NCI-H748 (cell line): Measurements from ENCODE around the gene C1orf21.

Experiments
- DNase-seq: peaks from one replicate; lab custom pipeline; 2025; ENCODE audit not compliant: unreplicated experiment; lab: John Stamatoyannopoulos, UW

C1orf21 gene

GRCh38 chr1:184408580-184408979 lies 21.8 kb downstream of the C1orf21 start:
- peak; percentile 61 for DNase-seq

- DNase-seq, result no peak
Observed at GRCh38 chr1:184409011-184409410, 22.2 kb downstream of the C1orf21 start.

GRCh38 chr1:184412472-184412871 lies 25.6 kb downstream of the C1orf21 start:
- DNase-seq, result no peak

- DNase-seq, result no peak
Observed at GRCh38 chr1:184416481-184416880, 29.7 kb downstream of the C1orf21 start.

- DNase-seq, result no peak
Observed at GRCh38 chr1:184416946-184417345, 30.1 kb downstream of the C1orf21 start.

- DNase-seq, result no peak
Observed at GRCh38 chr1:184417916-184418315, 31.1 kb downstream of the C1orf21 start.

- no peak for DNase-seq
Observed at GRCh38 chr1:184418652-184419349, 32.0 kb downstream of the C1orf21 start.

- DNase-seq, result no peak
Observed at GRCh38 chr1:184419350-184420161, 32.7 kb downstream of the C1orf21 start.

GRCh38 chr1:184422490-184423233 lies 35.8 kb downstream of the C1orf21 start:
- no peak for DNase-seq

- DNase-seq, result no peak
Observed at GRCh38 chr1:184423649-184424048, 36.8 kb downstream of the C1orf21 start.

GRCh38 chr1:184424157-184424556 lies 37.3 kb downstream of the C1orf21 start:
- no peak for DNase-seq

GRCh38 chr1:184424945-184425344 lies 38.1 kb downstream of the C1orf21 start:
- DNase-seq, result no peak

GRCh38 chr1:184425449-184426277 lies 38.8 kb downstream of the C1orf21 start:
- no peak for DNase-seq

GRCh38 chr1:184426278-184426674 lies 39.4 kb downstream of the C1orf21 start:
- DNase-seq, result no peak

- DNase-seq, result no peak
Observed at GRCh38 chr1:184427722-184428121, 40.9 kb downstream of the C1orf21 start.

GRCh38 chr1:184428604-184429003 lies 41.8 kb downstream of the C1orf21 start:
- DNase-seq, result no peak

GRCh38 chr1:184429335-184429734 lies 42.5 kb downstream of the C1orf21 start:
- DNase-seq, result no peak

GRCh38 chr1:184433956-184434502 lies 47.2 kb downstream of the C1orf21 start:
- DNase-seq, result peak; percentile 96

GRCh38 chr1:184437291-184437690 lies 50.5 kb downstream of the C1orf21 start:
- peak; percentile 17 for DNase-seq

- no peak for DNase-seq
Observed at GRCh38 chr1:184438363-184438762, 51.5 kb downstream of the C1orf21 start.

GRCh38 chr1:184442260-184442659 lies 55.4 kb downstream of the C1orf21 start:
- DNase-seq, result no peak
